SH-SY5Y (cell line): ENCODE results near the gene PDE3B.

Source experiments
- GATA2 ChIP-seq: IDR thresholded peaks from 2 replicates; pipeline ENCODE4 v1.6.1; 2011; ENCODE audit warnings: mild to moderate bottlenecking, low read depth, low read length
- GATA3 ChIP-seq: IDR thresholded peaks from 2 replicates; pipeline ENCODE4 v1.6.1; 2011; ENCODE audit warnings: low read depth, mild to moderate bottlenecking, low read length, moderate library complexity

GRCh38 chr11:14669499-14669898 is 25.9 kb downstream of the PDE3B start:
- no peak for TF ChIP-seq GATA2
- TF ChIP-seq GATA3: no peak
